Measurements from ENCODE around the gene PDGFRB.

- TF ChIP-seq HDAC2 (IDR thresholded peaks at IDR 0.05) (no peak), CTCF (IDR thresholded peaks at IDR 0.05) (no peak), ESRRA (IDR thresholded peaks at IDR 0.05; ENCODE audit: borderline replicate concordance, low read length) (no peak), JUN (IDR thresholded peaks at IDR 0.05) (no peak), JUNB (IDR thresholded peaks at IDR 0.05) (no peak), RFX5 (IDR thresholded peaks at IDR 0.05) (no peak), HMGXB4 (CRISPR knock-in tag; IDR thresholded peaks at IDR 0.05; ENCODE audit: borderline replicate concordance) (no peak), POLR2A (IDR thresholded peaks at IDR 0.05; ENCODE audit: low read length) (no peak), CBX8 (IDR thresholded peaks at IDR 0.05) (no peak), RCOR1 (IDR thresholded peaks at IDR 0.05; ENCODE audit: low read depth, low read length) (no peak), MAZ (IDR thresholded peaks at IDR 0.05; ENCODE audit: borderline replicate concordance, low read depth, low read length) (no peak), E2F6 (IDR thresholded peaks at IDR 0.05; ENCODE audit: borderline replicate concordance, low read depth) (no peak), MYC (IDR thresholded peaks at IDR 0.05; ENCODE audit: borderline replicate concordance, low read length) (no peak), EP300 (IDR thresholded peaks at IDR 0.05) (no peak)
Measured at GRCh38 chr5:150158170-150158949, 2.7 kb upstream of the PDGFRB start.

Measured in A549 (cell line).